Astrocyte (in vitro differentiated cells and primary cell): Measurements from ENCODE around the gene XYLT1.

Experiments
- EZH2 ChIP-seq: IDR thresholded peaks from 2 replicates; pipeline ENCODE4 v1.6.1; 2012; ENCODE audit warnings: mild to moderate bottlenecking, low read length, inconsistent platforms; ENCODE audit not compliant: insufficient read depth
- TF ChIP-seq, protein P1 (sequence below): IDR thresholded peaks from 2 replicates; pipeline ENCODE4 v1.5.1; 2011; ENCODE audit warnings: low read depth, mild to moderate bottlenecking, inconsistent platforms, low read length, moderate library complexity; ENCODE audit not compliant: insufficient read depth

GRCh38 chr16:17424771-17425170 is 46.0 kb downstream of the XYLT1 start:
- TF ChIP-seq, protein P1, sequence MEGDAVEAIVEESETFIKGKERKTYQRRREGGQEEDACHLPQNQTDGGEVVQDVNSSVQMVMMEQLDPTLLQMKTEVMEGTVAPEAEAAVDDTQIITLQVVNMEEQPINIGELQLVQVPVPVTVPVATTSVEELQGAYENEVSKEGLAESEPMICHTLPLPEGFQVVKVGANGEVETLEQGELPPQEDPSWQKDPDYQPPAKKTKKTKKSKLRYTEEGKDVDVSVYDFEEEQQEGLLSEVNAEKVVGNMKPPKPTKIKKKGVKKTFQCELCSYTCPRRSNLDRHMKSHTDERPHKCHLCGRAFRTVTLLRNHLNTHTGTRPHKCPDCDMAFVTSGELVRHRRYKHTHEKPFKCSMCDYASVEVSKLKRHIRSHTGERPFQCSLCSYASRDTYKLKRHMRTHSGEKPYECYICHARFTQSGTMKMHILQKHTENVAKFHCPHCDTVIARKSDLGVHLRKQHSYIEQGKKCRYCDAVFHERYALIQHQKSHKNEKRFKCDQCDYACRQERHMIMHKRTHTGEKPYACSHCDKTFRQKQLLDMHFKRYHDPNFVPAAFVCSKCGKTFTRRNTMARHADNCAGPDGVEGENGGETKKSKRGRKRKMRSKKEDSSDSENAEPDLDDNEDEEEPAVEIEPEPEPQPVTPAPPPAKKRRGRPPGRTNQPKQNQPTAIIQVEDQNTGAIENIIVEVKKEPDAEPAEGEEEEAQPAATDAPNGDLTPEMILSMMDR, result no peak
- TF ChIP-seq EZH2, result no peak
